Measurements from ENCODE around the gene PERCC1. TPM values are rescaled to one million over a fixed set of nuclear protein-coding genes. Genes with fewer than 3 reads are reported as not detected.

The PERCC1 gene
- total RNA-seq, 1 experiment from 2014 or later, result not detected

DNA sequence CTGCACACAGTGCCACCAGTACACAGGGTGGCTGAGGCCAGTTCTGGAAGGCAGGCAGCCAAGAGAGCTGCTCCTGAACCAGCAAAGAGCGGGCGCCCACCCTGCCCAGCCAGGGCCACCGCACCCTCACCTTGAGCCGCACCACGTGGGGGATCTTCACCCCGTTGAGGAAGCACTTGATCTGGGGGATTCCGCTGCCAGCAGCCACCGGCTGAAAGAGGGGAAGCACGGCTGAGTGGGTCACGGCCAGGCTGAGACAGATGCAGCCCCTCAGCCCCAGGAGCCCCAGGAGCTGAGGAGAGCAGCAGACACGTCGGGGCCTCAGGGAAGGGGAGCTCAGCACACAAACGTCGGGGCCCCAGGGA, 28.1 kb downstream of the PERCC1 start:
- no TSS peak for BruUV-seq (replicated peaks)
- DNase-seq, result no peak
- Mint-ChIP-seq H3K27me3 (ENCODE audit: unreplicated experiment) (no peaks in the 10 kb centered on the region), H3K36me3 (ENCODE audit: insufficient read depth, unreplicated experiment) (peaks cover 6% of the 10 kb centered on the region), H3K9me3 (ENCODE audit: low read depth, unreplicated experiment) (no peaks in the 10 kb centered on the region), H3K27ac (ENCODE audit: unreplicated experiment) (no peak overlapping the region), H3K4me3 (ENCODE audit: low read depth, unreplicated experiment) (no peak overlapping the region), H3K4me1 (ENCODE audit: low read depth, unreplicated experiment) (no peaks in the 10 kb centered on the region)
- CTCF ChIA-PET, result no interaction called here
- intact Hi-C loops (cut with micrococcal nuclease; ENCODE audit: unreplicated experiment), result no loop called here
- TF ChIP-seq, protein P1, sequence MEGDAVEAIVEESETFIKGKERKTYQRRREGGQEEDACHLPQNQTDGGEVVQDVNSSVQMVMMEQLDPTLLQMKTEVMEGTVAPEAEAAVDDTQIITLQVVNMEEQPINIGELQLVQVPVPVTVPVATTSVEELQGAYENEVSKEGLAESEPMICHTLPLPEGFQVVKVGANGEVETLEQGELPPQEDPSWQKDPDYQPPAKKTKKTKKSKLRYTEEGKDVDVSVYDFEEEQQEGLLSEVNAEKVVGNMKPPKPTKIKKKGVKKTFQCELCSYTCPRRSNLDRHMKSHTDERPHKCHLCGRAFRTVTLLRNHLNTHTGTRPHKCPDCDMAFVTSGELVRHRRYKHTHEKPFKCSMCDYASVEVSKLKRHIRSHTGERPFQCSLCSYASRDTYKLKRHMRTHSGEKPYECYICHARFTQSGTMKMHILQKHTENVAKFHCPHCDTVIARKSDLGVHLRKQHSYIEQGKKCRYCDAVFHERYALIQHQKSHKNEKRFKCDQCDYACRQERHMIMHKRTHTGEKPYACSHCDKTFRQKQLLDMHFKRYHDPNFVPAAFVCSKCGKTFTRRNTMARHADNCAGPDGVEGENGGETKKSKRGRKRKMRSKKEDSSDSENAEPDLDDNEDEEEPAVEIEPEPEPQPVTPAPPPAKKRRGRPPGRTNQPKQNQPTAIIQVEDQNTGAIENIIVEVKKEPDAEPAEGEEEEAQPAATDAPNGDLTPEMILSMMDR (IDR thresholded peaks at IDR 0.05; ENCODE audit: unreplicated experiment), result no peak

DNA sequence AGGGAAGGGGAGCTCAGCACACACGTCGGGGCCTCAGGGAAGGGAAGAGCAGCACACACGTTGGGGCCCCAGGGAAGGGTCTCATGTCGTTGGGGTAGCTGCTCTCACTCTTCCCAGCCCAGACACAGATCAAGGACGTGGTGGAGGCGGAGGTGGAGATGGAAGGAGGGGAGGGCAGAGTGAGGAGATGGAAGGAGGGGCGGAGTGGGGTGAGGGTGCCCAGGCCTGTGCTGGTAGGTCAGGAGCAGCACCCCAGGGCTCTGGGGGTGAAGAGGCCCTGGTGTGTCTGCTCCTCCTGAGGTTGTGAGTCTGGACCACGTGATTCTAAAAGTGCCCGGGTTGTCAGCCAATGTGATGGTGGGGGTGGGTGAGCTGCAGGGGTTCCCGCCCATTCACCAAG, 29.1 kb downstream of the PERCC1 start:
- CTCF ChIA-PET, result interaction anchor here (0.7 kb wide), 1 partner anchor 982 kb away, joined by 5 read pairs; no protein-coding TSS in a partner anchor
- H3K4me3 Mint-ChIP-seq (ENCODE audit: low read depth, unreplicated experiment), result no peak overlapping the region

DNA sequence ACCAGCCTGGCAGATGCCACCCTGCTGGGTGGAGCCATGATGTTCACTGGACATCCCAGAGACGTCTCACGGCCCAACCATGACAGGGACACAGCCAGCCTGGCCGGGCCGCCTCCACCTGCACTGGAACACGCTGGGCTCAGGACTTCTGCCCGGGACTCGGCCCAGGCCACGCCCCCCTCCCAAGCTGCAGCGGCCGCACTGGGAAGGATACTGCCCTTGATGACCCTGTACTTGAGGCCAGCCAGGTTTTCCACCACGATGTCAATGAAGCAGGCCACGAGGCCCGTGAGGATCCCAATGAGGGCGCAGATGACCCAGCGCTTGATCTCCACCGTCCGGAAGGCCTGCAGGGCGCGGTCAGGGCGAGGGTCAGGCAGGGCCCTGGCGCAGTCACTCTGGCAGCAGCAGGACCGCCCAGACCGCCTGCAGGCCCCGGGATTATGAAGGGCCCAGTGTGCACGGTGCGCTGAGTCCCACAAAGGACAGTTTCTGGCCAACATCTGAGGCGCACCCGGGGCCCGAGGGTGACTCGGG, 29.8 kb downstream of the PERCC1 start:
- no peaks in the 10 kb centered on the region for H3K4me1 Mint-ChIP-seq (ENCODE audit: low read depth, unreplicated experiment)

More for the DNA sequence above, 29.1 kb downstream of the PERCC1 start:
- H3K9me3 Mint-ChIP-seq (ENCODE audit: low read depth, unreplicated experiment), result no peaks in the 10 kb centered on the region
- TF ChIP-seq, protein P1 (IDR thresholded peaks at IDR 0.05; ENCODE audit: unreplicated experiment), result no peak
- no TSS peak for BruUV-seq (replicated peaks)
- no peak for DNase-seq
- H3K27me3 Mint-ChIP-seq (ENCODE audit: unreplicated experiment), result no peaks in the 10 kb centered on the region
- peaks cover 4% of the 10 kb centered on the region for H3K36me3 Mint-ChIP-seq (ENCODE audit: insufficient read depth, unreplicated experiment)
- H3K27ac Mint-ChIP-seq (ENCODE audit: unreplicated experiment), result no peak overlapping the region
- intact Hi-C loops (cut with micrococcal nuclease; ENCODE audit: unreplicated experiment), result no loop called here
- no peaks in the 10 kb centered on the region for H3K4me1 Mint-ChIP-seq (ENCODE audit: low read depth, unreplicated experiment)

DNA sequence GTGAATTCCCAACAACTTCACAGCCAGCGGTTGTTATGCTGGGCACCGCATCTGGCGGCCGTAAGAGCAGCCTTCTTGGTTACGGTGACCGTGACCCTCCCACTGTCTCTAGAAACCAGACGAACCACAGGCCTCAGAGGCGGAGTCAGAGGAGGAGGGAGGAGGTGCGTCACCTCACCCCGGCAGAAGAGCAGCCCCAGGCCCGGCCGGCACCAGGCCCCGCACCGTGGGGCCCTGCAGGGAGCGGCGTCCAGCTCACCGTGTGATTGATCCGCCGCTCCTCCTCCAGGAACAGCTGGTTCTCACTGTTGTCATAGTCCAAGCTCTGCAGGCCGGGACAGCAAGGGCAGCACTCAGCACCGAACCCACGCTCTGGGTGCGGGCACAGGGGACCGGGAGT, 30.3 kb downstream of the PERCC1 start:
- H3K4me1 Mint-ChIP-seq (ENCODE audit: low read depth, unreplicated experiment), result no peaks in the 10 kb centered on the region
- H3K4me3 Mint-ChIP-seq (ENCODE audit: low read depth, unreplicated experiment), result no peak overlapping the region
- no peaks in the 10 kb centered on the region for H3K27me3 Mint-ChIP-seq (ENCODE audit: unreplicated experiment)
- H3K27ac Mint-ChIP-seq (ENCODE audit: unreplicated experiment), result no peak overlapping the region
- no TSS peak for BruUV-seq (replicated peaks)
- intact Hi-C loops (cut with micrococcal nuclease; ENCODE audit: unreplicated experiment), result no loop called here
- CTCF ChIA-PET, result no interaction called here
- TF ChIP-seq, protein P1 (IDR thresholded peaks at IDR 0.05; ENCODE audit: unreplicated experiment), result no peak
- no peak for DNase-seq
- peaks cover 4% of the 10 kb centered on the region for H3K36me3 Mint-ChIP-seq (ENCODE audit: insufficient read depth, unreplicated experiment)
- H3K9me3 Mint-ChIP-seq (ENCODE audit: low read depth, unreplicated experiment), result no peaks in the 10 kb centered on the region

More for the DNA sequence above, 29.8 kb downstream of the PERCC1 start:
- Mint-ChIP-seq H3K27ac (ENCODE audit: unreplicated experiment) (no peak overlapping the region), H3K4me3 (ENCODE audit: low read depth, unreplicated experiment) (no peak overlapping the region), H3K36me3 (ENCODE audit: insufficient read depth, unreplicated experiment) (peaks cover 4% of the 10 kb centered on the region), H3K9me3 (ENCODE audit: low read depth, unreplicated experiment) (no peaks in the 10 kb centered on the region), H3K27me3 (ENCODE audit: unreplicated experiment) (no peaks in the 10 kb centered on the region)
- no peak for DNase-seq
- BruUV-seq (replicated peaks), result no TSS peak
- intact Hi-C loops (cut with micrococcal nuclease; ENCODE audit: unreplicated experiment), result no loop called here
- TF ChIP-seq, protein P1 (IDR thresholded peaks at IDR 0.05; ENCODE audit: unreplicated experiment), result no peak
- CTCF ChIA-PET, result no interaction called here
